Nephron (organoid): ENCODE data around the gene NME2.
A peak's percentile ranks its signal among the peaks of the same experiment; 100 is the strongest.

Experiments used
- H3K27ac Mint-ChIP-seq, 3 experiments: 2 replicates each; pipeline ENCODE4 v1.8.0; 2020; ENCODE audit warnings: mixed read lengths in 3 of 3, mild to moderate bottlenecking in 2 of 3, moderate library complexity in 1 of 3
- H3K27me3 Mint-ChIP-seq: 2 replicates; pipeline ENCODE4 v1.8.0; 2021; ENCODE audit warnings: low read depth, mild to moderate bottlenecking, moderate library complexity, mixed read lengths
- H3K36me3 Mint-ChIP-seq: 2 replicates; pipeline ENCODE4 v1.8.0; 2020; ENCODE audit warnings: low read depth, mixed read lengths
- H3K4me1 Mint-ChIP-seq: 2 replicates; pipeline ENCODE4 v1.8.0; 2020; ENCODE audit warnings: mixed read lengths
- H3K4me3 Mint-ChIP-seq, 3 experiments: 2 replicates each; pipeline ENCODE4 v1.8.0; 2020; ENCODE audit warnings: mild to moderate bottlenecking in 3 of 3, mixed read lengths in 3 of 3, moderate library complexity in 2 of 3
- H3K9me3 Mint-ChIP-seq: 2 replicates; pipeline ENCODE4 v1.8.0; 2020; ENCODE audit warnings: mixed read lengths
- TF ChIP-seq, protein P1 (sequence below), 3 experiments: fragments of 200-600 bp; sonication (generic); IDR thresholded peaks; one replicate each; pipeline ENCODE4 v1.5.0; 2021; ENCODE audit warnings: antibody characterized with exemption in 3 of 3; ENCODE audit not compliant: unreplicated experiment in 3 of 3

NME2 gene

DNA sequence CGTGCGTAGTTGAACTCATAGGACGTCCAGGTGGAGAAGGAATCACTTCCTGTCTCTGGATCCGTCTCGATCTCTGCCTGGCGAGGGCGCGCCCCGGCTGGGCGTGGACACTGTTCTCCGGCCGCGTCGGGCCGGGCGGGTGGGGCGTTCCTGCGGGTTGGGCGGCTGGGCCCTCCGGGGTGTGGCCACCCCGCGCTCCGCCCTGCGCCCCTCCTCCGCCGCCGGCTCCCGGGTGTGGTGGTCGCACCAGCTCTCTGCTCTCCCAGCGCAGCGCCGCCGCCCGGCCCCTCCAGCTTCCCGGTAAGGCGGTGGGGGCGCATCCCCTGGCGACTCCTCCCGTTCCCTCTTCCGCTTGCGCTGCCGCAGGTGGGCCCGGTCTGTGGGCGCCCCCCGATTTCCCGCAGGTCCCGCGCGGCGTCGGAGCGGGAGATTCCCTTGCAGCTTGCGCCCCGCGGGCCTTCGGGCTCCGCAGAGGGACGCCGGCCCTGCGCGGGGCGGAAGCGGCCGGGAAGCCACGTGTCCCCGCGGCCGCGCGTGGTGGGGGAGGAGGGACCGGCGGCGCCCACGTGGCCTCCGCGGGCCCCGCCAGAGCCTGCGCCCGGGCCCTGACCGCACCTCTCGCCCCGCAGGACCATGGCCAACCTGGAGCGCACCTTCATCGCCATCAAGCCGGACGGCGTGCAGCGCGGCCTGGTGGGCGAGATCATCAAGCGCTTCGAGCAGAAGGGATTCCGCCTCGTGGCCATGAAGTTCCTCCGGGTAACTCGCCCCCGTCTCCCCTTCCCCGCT is at the start of gene NME2:
NME2 (plus strand) TSS at position 214 of the 789 bp plus-strand sequence; CDS start at position 634, 420 bp downstream.
- Mint-ChIP-seq H3K27me3 (no peaks in the 10 kb centered on the region), H3K27ac (peak within 1 kb of the TSS; percentile 80 to 96 (median 95)), H3K9me3 (no peaks in the 10 kb centered on the region), H3K4me3 (peak within 1 kb of the TSS; percentile 91 to 92 (median 92)), H3K4me1 (peaks cover 21% of the 10 kb centered on the region), H3K36me3 (peaks cover 47% of the 10 kb centered on the region)
- TF ChIP-seq, protein P1, sequence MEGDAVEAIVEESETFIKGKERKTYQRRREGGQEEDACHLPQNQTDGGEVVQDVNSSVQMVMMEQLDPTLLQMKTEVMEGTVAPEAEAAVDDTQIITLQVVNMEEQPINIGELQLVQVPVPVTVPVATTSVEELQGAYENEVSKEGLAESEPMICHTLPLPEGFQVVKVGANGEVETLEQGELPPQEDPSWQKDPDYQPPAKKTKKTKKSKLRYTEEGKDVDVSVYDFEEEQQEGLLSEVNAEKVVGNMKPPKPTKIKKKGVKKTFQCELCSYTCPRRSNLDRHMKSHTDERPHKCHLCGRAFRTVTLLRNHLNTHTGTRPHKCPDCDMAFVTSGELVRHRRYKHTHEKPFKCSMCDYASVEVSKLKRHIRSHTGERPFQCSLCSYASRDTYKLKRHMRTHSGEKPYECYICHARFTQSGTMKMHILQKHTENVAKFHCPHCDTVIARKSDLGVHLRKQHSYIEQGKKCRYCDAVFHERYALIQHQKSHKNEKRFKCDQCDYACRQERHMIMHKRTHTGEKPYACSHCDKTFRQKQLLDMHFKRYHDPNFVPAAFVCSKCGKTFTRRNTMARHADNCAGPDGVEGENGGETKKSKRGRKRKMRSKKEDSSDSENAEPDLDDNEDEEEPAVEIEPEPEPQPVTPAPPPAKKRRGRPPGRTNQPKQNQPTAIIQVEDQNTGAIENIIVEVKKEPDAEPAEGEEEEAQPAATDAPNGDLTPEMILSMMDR (IDR thresholded peaks at IDR 0.05; ENCODE audit: unreplicated experiment in 3 of 3) = no peak

DNA sequence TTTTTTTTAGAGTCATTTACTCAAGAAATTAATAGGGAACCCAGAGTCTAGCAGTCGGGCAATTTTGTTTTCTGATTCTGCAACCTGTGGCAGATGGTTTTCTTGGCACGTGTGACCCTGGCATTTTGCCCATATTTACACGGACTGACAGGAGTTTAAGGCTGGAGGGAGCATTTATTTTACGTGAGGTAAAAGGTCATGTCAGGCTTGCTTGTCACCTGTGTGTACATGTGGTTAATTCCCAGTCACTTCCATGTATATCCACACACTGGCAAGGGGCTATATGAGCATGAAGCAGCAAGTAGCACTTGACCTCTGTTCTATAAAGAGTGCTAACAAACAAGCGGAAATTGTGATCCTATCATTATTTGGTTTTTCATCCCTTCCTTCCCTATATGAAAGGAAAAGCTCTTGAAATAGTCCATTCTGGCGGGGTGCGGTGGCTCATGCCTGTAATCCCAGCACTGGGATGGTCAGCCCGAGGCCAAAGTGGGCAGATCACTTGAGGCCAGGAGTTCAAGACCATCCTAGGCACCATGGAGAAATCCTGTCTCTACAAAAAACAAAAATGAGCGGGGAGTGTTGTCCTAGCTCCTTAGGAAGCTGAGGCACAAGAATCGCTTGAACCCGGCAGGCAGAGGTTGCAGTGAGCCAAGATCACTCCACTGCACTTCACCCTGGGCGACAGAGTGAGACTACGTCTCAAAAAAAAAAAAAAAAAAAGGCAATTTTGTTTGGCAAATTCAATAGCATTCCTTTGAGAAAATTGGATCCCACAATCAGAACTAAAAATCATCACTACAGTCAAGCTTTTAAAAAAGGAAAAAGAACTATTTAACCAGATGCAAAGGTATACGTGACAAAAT is 47.6 kb upstream of the NME2 start:
- no peaks in the 10 kb centered on the region for H3K36me3 Mint-ChIP-seq
- peak overlapping the region; percentile 90 to 98 (median 94) for H3K4me3 Mint-ChIP-seq
- TF ChIP-seq, protein P1 (IDR thresholded peaks at IDR 0.05; ENCODE audit: unreplicated experiment in 3 of 3) = no peak
- peaks cover 41% of the 10 kb centered on the region for H3K4me1 Mint-ChIP-seq
- peak overlapping the region in 1 of 3 experiments; percentile 65 for H3K27ac Mint-ChIP-seq
- no peaks in the 10 kb centered on the region for H3K9me3 Mint-ChIP-seq
- no peaks in the 10 kb centered on the region for H3K27me3 Mint-ChIP-seq

DNA sequence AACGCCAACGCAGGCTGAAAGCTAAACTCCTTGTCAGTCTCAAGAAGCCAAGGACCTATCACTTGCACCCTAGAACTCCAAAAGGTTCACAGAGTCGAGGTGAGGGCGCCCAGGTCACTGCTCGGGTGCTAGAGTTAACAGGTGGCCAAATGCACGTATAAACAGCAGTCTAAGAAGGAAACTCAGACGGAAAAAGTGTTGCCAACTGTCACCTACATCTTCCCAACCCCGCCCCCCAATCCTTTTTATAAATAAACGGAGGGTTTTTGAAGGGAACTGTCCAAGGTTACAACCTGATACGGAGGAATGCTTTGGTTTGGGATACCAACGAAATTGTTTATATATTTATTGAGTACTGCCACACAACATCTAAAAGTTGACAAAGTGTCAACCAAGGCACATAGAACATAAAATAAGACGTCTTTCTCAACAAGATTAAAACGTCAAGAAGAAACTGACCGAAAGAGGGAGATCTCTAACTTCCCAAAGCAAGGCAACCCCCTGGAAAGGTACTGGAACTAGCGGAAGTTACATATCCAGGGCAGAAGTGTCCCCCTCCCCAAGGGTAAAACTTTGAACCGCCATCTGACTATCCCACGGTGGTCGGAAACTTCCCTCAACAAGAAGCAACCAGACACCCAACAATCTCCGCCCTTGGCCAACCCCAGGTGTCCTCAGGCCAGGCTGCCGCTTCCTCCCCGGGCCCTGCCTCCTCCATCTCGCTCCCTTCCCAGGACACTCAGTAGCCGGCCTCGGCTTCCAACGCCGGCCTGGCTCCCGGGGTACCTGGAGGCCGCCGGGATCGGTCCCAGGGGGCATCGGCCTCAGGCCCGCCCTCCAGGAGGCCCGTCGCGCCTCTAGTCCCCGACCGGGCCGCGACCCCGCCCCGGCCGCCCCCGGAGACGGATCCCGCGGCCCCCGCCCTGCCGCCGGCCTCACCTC is 46.5 kb upstream of the NME2 start:
- peak overlapping the region; percentile 85 to 99 (median 96) for H3K27ac Mint-ChIP-seq
- no peaks in the 10 kb centered on the region for H3K9me3 Mint-ChIP-seq
- no peaks in the 10 kb centered on the region for H3K36me3 Mint-ChIP-seq
- H3K4me3 Mint-ChIP-seq = peak overlapping the region; percentile 90 to 98 (median 94)
- H3K27me3 Mint-ChIP-seq = no peaks in the 10 kb centered on the region
- H3K4me1 Mint-ChIP-seq = peaks cover 41% of the 10 kb centered on the region
- TF ChIP-seq, protein P1 (IDR thresholded peaks at IDR 0.05; ENCODE audit: unreplicated experiment in 3 of 3) = peak; percentile 27 to 40 (median 37)

DNA sequence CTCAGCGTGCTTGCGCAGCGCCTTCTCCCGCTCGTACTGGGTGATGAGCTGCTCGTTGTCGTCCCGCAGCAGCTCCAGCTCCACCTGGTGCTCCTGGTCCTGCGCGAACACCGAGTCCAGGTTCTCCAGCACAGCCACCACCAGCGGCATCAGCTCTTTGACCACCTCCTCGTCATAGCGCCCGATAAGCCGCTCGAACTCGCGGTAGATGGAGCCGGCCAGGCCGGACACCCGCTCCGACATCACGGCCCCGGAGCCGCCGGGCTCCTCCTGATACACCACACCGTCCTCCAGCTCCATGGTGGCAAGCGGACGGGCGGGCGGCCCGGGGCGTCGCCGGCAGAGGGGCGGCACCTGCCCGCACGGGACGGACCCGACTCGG is 45.9 kb upstream of the NME2 start:
- no peaks in the 10 kb centered on the region for H3K36me3 Mint-ChIP-seq

More for the DNA sequence above, 45.9 kb upstream of the NME2 start:
- Mint-ChIP-seq H3K27me3 (no peaks in the 10 kb centered on the region), H3K4me3 (peak overlapping the region; percentile 90 to 98 (median 94)), H3K9me3 (no peaks in the 10 kb centered on the region), H3K4me1 (peaks cover 41% of the 10 kb centered on the region), H3K27ac (peak overlapping the region; percentile 85 to 99 (median 96))
- TF ChIP-seq, protein P1 (IDR thresholded peaks at IDR 0.05; ENCODE audit: unreplicated experiment in 3 of 3) = no peak
